ENCODE data around the gene CST5. TPM values are rescaled to one million over a fixed set of nuclear protein-coding genes. Genes with fewer than 3 reads are reported as not detected.

Gene CST5
- total and polyA plus RNA-seq, 9 donors, result not detected

DNA sequence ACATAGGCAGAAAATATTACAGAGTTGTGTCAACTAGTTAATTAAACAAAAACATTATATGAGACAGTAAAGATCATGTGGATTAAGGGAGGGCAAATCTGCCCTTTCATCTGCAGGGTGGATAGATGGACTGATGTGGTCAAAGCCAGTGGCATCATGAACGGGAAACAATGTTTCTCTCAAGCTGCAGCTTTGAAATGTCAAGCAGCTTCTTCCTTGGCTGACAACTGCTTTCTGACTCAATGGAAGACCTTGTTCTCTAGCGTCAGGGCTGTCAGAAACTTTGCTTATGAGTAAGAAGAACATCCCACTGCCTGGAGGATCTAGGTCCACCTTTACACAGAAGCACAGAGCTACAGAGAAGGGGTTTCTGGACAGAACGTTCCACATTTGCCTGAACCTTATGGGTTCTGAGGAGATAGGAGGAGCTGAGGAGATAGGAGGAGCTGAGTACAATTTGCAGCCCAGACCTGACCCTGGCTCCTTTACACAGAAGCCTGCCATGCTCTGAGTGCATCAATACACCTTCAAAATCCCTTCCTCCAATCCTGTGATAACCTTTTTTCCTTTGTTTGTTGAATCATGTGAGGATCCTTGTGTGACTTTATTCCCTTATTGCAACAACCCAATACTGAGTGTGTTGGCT, 6.1 kb downstream of the CST5 start:
- intact Hi-C loops (cut with DNase I), result no loop called here
- WGBS, 3 donors, result 10 to 17% (median 11%) methylated on average over 3 of the region's 3 CpGs
- TF ChIP-seq CTCF (IDR thresholded peaks at IDR 0.05), result no peak
- TF ChIP-seq EP300 (IDR thresholded peaks at IDR 0.05), result no peak
- no peak for TF ChIP-seq POLR2A (IDR thresholded peaks at IDR 0.05)
- Histone ChIP-seq H3K4me1 (ENCODE audit: insufficient read depth) (no peaks in the 10 kb centered on the region), H3K36me3 (no peaks in the 10 kb centered on the region), H3K27ac (no peak overlapping the region), H3K9me3 (no peaks in the 10 kb centered on the region), H3K4me3 (no peak overlapping the region), H3K27me3 (no peaks in the 10 kb centered on the region)
- no peak for DNase-seq

GRCh38 chr20:23872065-23872464, 7.5 kb downstream of the CST5 start:
- no peak for DNase-seq
- Histone ChIP-seq H3K27ac (no peak overlapping the region), H3K4me1 (ENCODE audit: insufficient read depth) (no peaks in the 10 kb centered on the region), H3K36me3 (no peaks in the 10 kb centered on the region), H3K27me3 (no peaks in the 10 kb centered on the region), H3K9me3 (no peaks in the 10 kb centered on the region), H3K4me3 (no peak overlapping the region)
- TF ChIP-seq POLR2A (IDR thresholded peaks at IDR 0.05), result no peak
- no peak for TF ChIP-seq EP300 (IDR thresholded peaks at IDR 0.05)
- no peak for TF ChIP-seq CTCF (IDR thresholded peaks at IDR 0.05)
- 85 to 94% (median 91%) methylated on average over 1 of the region's 1 CpG for WGBS, 3 donors
- intact Hi-C loops (cut with DNase I), result no loop called here

- intact Hi-C loops (cut with DNase I), result no loop called here
- Histone ChIP-seq H3K27ac (no peak overlapping the region), H3K27me3 (no peaks in the 10 kb centered on the region), H3K4me1 (ENCODE audit: insufficient read depth) (no peaks in the 10 kb centered on the region), H3K4me3 (no peak overlapping the region), H3K36me3 (no peaks in the 10 kb centered on the region), H3K9me3 (no peaks in the 10 kb centered on the region)
- 18 to 33% (median 23%) methylated on average over 4 of the region's 4 CpGs for WGBS, 3 donors
- no peak for DNase-seq
- no peak for TF ChIP-seq CTCF (IDR thresholded peaks at IDR 0.05)
- TF ChIP-seq EP300 (IDR thresholded peaks at IDR 0.05), result no peak
- no peak for TF ChIP-seq POLR2A (IDR thresholded peaks at IDR 0.05)
These were observed 9.1 kb downstream of the CST5 start for GRCh38 chr20:23870461-23870860.

GRCh38 chr20:23869520-23869919, 10.0 kb downstream of the CST5 start:
- Histone ChIP-seq H3K4me1 (ENCODE audit: insufficient read depth) (no peaks in the 10 kb centered on the region), H3K36me3 (no peaks in the 10 kb centered on the region), H3K9me3 (no peaks in the 10 kb centered on the region), H3K4me3 (no peak overlapping the region), H3K27ac (no peak overlapping the region), H3K27me3 (no peaks in the 10 kb centered on the region)
- intact Hi-C loops (cut with DNase I), result no loop called here
- TF ChIP-seq CTCF (IDR thresholded peaks at IDR 0.05), result no peak
- no peak for TF ChIP-seq EP300 (IDR thresholded peaks at IDR 0.05)
- no peak for TF ChIP-seq POLR2A (IDR thresholded peaks at IDR 0.05)
- DNase-seq, result no peak
- 83 to 88% (median 88%) methylated on average over 2 of the region's 2 CpGs for WGBS, 3 donors

Measured in ovary (tissue), 9 donors.